A673 (cell line): ENCODE data around the gene FAM89B. TPM values are rescaled to one million over a fixed set of nuclear protein-coding genes. Genes with fewer than 3 reads are reported as not detected.

Source experiments
- BruUV-seq: library from RNA; stranded (reverse); fragments of 400-500 nt; replicated peaks from 2 replicates; lab custom pipeline; 2021; lab: Mats Ljungman, UMichigan
- CTCF ChIA-PET: fragments of 300-600 bp; sonication (Branson Sonifier 250); formaldehyde crosslinking; loops from one replicate; lab custom pipeline; 2022; ENCODE audit warnings: antibody characterized with exemption; lab: Charles Lee
- POLR2A ChIA-PET: fragments of 300-600 bp; sonication (Branson Sonifier 250); formaldehyde crosslinking; loops from one replicate; lab custom pipeline; 2022; ENCODE audit warnings: antibody characterized with exemption; ENCODE audit not compliant: low non-redundant PET; lab: Charles Lee
- DNase-seq: peaks from one replicate; pipeline ENCODE4 v3.0.0-alpha.2; 2015; ENCODE audit warnings: low spot score
- H3K27ac ChIP-seq: fragments of 200-600 bp; sonication (generic); 2 replicates; pipeline ENCODE4 v1.5.1; 2016; ENCODE audit warnings: mixed run types, low read depth, mild to moderate bottlenecking, mixed read lengths, antibody characterized with exemption, low read length; ENCODE audit not compliant: poor library complexity, severe bottlenecking
- H3K27me3 ChIP-seq: fragments of 200-600 bp; sonication (generic); replicated peaks from 2 replicates; pipeline ENCODE4 v1.6.1; 2017; ENCODE audit warnings: mixed run types, low read depth, mild to moderate bottlenecking, mixed read lengths, antibody characterized with exemption, low read length; ENCODE audit not compliant: insufficient read depth, poor library complexity
- H3K36me3 ChIP-seq: fragments of 200-600 bp; sonication (generic); 2 replicates; pipeline ENCODE4 v1.6.1; 2016; ENCODE audit warnings: mixed run types, mild to moderate bottlenecking, mixed read lengths, antibody characterized with exemption, low read length; ENCODE audit not compliant: insufficient read depth, poor library complexity, severe bottlenecking
- H3K4me1 ChIP-seq: fragments of 200-600 bp; sonication (generic); 2 replicates; pipeline ENCODE4 v1.6.1; 2017; ENCODE audit warnings: mixed run types, mild to moderate bottlenecking, mixed read lengths, antibody characterized with exemption, low read length; ENCODE audit not compliant: insufficient read depth, poor library complexity, severe bottlenecking
- H3K4me3 ChIP-seq: fragments of 200-600 bp; sonication (generic); 2 replicates; pipeline ENCODE4 v1.5.1; 2016; ENCODE audit warnings: low read depth, mixed run types, mild to moderate bottlenecking, mixed read lengths, low read length; ENCODE audit not compliant: poor library complexity, severe bottlenecking
- H3K9me3 ChIP-seq: fragments of 200-600 bp; sonication (generic); 2 replicates; pipeline ENCODE4 v1.6.1; 2016; ENCODE audit warnings: mixed run types, low read depth, mild to moderate bottlenecking, mixed read lengths, antibody characterized with exemption, low read length; ENCODE audit not compliant: poor library complexity, severe bottlenecking
- EZH2 ChIP-seq: fragments of 200-600 bp; sonication (generic); IDR thresholded peaks from 2 replicates; pipeline ENCODE4 v1.6.1; 2017; ENCODE audit warnings: borderline replicate concordance, low read depth, mild to moderate bottlenecking, mixed read lengths, antibody characterized with exemption, low read length; ENCODE audit not compliant: poor library complexity, severe bottlenecking
- intact Hi-C: fragments of 100-400 bp; cut with micrococcal nuclease; formaldehyde crosslinking; loops from one replicate; pipeline ENCODE4 v1.10.0; 2022; ENCODE audit not compliant: unreplicated experiment
- total RNA-seq: library from RNA; stranded (reverse); gene quantifications from 2 replicates; pipeline ENCODE4 v1.2.3, GENCODE V29; 2021
- TF ChIP-seq, protein P1 (sequence below): fragments of 300-800, 200-600 bp; sonication (generic); conservative IDR thresholded peaks from 2 replicates; pipeline ENCODE4 v1.5.1; 2017; ENCODE audit warnings: low read depth, mild to moderate bottlenecking, antibody characterized with exemption, low read length, moderate library complexity, mixed read lengths

Gene FAM89B
- total RNA-seq, 1 experiment from 2014 or later = 88.3 TPM

DNA sequence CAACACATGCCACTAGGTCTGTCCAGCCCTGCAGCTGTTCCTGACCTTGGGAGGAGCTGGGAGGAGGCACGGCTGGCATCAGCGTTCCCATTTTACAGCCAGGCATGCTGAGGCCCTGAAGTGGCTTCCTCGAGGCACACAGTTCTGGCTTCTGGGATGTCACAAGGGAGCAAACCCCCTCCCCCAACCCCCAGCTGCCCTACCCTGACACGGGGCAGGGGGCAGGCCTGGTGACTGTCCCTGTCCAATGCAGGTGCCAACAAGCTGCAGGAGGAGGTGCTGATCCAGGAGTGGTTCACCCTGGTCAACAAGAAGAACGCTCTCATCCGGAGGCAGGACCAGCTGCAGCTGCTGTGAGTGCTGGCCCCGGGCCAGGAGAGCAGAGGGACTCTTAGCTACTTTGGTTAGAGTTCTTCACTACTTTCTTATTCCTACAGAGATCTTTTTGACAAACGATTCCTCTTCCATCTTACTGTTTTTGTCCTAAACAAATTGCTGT is 18.0 kb downstream of the FAM89B start:
- CTCF ChIA-PET = interaction anchor here (0.5 kb wide), 1 partner anchor 1158 kb away, joined by 3 read pairs; no protein-coding TSS in a partner anchor
- POLR2A ChIA-PET = no interaction called here

DNA sequence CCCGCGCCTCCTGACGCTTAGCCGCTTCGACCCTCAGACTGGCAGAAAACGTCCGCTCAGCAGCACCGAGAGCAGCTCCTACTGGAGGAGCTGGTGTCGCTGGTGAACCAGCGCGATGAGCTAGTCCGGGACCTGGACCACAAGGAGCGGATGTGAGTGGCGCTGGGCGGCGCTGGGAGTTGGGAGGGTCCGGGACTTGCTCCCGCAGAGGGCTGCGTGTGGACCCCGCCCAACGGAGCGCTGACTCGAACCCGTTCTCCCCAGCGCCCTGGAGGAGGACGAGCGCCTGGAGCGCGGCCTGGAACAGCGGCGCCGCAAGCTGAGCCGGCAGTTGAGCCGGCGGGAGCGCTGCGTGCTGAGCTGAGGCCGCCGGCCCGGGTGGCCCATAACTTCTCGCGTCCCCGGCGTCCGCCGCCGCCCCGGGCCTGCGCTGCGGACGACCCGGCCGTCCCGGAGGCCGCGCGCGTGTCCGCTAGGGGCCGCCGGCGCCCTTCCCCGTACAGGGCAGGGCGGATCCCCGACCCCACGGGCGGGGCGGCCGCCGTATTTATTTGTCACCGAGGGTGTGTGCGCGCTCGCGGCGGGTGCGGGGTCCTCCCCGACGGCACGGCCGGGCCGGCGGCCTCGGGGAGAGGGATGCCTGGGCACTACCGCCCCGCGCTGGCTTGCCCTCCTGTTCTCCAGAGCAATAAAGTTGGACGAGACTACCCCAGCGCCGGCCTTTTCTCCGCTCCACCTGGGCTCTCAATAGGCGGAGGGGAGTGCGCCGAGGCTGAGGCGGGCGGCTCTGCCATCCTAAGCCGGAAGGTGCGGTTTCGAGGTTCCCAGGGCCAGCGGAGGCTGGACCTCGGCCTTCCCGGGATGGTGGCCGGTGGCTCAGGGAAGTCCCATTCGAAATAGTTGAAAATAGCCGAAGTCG is 19.9 kb downstream of the FAM89B start:
- intact Hi-C loops = no loop called here

More for the DNA sequence above, 18.0 kb downstream of the FAM89B start:
- Histone ChIP-seq H3K36me3 (peaks cover 10% of the 10 kb centered on the region), H3K27me3 (no peaks in the 10 kb centered on the region), H3K9me3 (no peaks in the 10 kb centered on the region), H3K4me1 (no peaks in the 10 kb centered on the region), H3K27ac (no peak overlapping the region), H3K4me3 (no peak overlapping the region)
- no TSS peak for BruUV-seq
- DNase-seq = peak; percentile 55
- TF ChIP-seq EZH2 = no peak
- TF ChIP-seq, protein P1, sequence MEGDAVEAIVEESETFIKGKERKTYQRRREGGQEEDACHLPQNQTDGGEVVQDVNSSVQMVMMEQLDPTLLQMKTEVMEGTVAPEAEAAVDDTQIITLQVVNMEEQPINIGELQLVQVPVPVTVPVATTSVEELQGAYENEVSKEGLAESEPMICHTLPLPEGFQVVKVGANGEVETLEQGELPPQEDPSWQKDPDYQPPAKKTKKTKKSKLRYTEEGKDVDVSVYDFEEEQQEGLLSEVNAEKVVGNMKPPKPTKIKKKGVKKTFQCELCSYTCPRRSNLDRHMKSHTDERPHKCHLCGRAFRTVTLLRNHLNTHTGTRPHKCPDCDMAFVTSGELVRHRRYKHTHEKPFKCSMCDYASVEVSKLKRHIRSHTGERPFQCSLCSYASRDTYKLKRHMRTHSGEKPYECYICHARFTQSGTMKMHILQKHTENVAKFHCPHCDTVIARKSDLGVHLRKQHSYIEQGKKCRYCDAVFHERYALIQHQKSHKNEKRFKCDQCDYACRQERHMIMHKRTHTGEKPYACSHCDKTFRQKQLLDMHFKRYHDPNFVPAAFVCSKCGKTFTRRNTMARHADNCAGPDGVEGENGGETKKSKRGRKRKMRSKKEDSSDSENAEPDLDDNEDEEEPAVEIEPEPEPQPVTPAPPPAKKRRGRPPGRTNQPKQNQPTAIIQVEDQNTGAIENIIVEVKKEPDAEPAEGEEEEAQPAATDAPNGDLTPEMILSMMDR = no peak
- intact Hi-C loops = no loop called here

DNA sequence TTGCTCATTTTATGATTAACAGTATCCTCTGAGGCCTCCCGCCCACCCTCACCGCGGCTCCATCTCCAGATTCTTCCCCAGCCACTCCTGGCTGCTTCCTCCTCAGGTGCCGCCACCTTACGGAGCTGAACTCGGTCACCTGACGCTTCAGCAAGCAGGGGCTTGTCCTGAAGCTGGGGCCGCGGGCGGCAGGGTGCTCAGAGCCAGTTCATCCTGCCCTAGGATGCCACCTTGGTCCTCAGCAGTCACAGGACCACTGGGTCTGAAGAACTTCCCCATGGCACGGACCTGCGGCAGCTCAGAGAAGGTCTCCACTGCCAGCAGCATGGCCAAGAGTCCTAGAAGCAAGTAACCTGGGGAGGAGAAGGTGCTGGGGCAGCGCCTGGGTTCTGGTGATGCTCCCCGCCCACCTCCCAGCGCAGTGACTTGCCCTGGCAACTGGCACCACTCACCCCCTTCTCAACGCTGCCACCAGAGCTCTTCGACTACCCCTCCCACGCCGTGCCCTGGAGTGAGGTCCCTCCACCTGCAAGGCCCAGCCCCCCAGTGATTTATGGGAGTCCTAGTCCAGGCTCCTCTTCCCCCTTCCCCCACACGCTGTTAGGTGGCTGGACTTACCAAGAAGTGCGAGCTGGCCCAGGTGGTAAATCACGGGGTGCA is 20.6 kb downstream of the FAM89B start:
- intact Hi-C loops = no loop called here
- Histone ChIP-seq H3K4me1 (peaks cover 5% of the 10 kb centered on the region), H3K27me3 (no peaks in the 10 kb centered on the region), H3K36me3 (peaks cover 14% of the 10 kb centered on the region), H3K4me3 (no peak overlapping the region), H3K9me3 (no peaks in the 10 kb centered on the region), H3K27ac (no peak overlapping the region)
- CTCF ChIA-PET = interaction anchor here (0.8 to 1.7 kb wide), 6 partner anchors 12 to 52 kb away, joined by 3 to 12 read pairs (median 6); partner anchors contain the start of gene FAM89B
- POLR2A ChIA-PET = no interaction called here
- TF ChIP-seq, protein P1 = no peak
- TF ChIP-seq EZH2 = no peak
- no TSS peak for BruUV-seq
- DNase-seq = no peak

More for the DNA sequence above, 19.9 kb downstream of the FAM89B start:
- TSS peak; percentile 78 for BruUV-seq
- no peak for DNase-seq
- TF ChIP-seq, protein P1 = no peak
- no peak for TF ChIP-seq EZH2
- POLR2A ChIA-PET = interaction anchor here (0.6 kb wide), 1 partner anchor 316 kb away, joined by 3 read pairs; no protein-coding TSS in a partner anchor
- Histone ChIP-seq H3K9me3 (no peaks in the 10 kb centered on the region), H3K36me3 (peaks cover 10% of the 10 kb centered on the region), H3K27me3 (no peaks in the 10 kb centered on the region), H3K4me1 (peaks cover 5% of the 10 kb centered on the region), H3K4me3 (no peak overlapping the region), H3K27ac (no peak overlapping the region)
- CTCF ChIA-PET = interaction anchor here (0.6 kb wide), 1 partner anchor 1280 kb away, joined by 4 read pairs; no protein-coding TSS in a partner anchor
